Fibroblast of peridontal ligament (primary cell): ENCODE measurements around the gene LHX2.

Source experiments
- DNase-seq: peaks from one replicate; pipeline ENCODE4 v3.0.0-alpha.2; 2010; ENCODE audit errors: extremely low read depth

LHX2 gene

DNA sequence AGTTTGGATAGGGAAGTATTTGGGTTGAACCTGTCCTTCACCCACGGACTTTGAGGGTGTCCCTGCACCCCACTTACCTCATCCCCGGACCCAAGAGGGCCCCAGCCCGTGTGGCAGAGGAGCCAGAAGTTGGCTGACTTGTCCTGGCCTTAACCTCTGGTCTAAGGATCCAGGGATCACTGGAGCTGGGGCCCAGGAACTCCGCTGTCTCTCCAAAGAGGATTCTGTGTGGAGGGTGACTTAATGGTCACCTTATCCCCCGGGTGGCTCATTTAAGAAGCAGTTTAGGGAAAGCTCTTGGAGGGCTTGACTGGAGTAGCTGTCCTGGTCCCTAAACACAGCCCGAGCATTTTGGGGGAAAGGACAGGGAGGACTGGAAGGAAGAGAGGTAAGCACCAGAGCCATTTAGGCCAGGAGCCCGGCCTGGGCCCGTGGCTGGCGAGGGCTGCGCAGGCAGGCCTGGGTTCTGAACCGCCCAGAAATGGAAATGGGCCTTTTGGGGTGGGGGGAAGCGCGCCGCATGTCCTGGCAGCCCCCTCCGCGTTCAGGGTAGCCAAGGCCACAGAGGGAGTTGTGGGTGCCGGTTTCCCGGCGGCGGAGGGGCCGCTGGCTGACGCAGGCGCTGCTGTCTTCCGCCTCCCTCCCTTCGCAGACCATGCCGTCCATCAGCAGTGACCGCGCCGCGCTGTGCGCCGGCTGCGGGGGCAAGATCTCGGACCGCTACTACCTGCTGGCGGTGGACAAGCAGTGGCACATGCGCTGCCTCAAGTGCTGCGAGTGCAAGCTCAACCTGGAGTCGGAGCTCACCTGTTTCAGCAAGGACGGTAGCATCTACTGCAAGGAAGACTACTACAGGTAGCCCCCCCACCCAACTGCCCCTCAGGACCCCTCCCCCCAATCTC lies 2.0 kb downstream of the LHX2 start:
- DNase-seq, result no peak

DNA sequence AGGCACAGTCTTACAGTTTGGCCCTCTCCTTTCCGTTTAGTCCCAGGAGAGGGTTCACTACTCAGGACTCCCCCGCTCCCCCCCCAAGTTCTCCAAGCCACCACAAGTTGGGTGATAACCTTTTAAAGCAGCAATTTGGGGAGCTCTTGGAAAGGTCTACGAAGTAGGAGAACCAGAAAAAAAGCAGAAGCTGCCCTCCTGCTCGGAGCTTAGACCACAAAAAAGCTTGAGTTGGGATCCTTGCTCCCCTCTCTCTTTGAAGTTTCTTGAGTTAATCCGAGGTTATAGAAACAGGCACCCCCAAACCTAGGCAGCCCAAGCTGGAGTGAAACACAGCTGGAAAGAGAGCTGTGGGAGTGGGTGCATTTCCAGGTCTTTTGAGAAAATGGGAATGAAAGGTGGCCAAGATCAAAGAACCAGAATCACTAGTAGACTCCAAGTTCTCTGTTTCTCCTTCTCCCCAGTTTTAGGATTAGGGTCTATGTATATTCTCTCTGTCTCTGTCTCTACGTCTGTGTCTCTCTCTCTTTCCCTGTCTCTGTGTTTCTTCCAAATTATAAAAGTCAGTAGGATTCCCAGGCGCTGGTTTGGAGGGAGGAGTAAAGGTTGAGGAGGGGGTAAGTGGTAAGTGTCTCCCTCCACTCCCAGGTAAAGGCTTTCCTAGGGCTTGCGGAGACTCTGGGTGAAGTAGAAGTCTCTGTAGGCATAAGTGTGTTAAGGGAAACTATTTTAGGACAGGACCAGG lies 2.8 kb downstream of the LHX2 start:
- no peak for DNase-seq

DNA sequence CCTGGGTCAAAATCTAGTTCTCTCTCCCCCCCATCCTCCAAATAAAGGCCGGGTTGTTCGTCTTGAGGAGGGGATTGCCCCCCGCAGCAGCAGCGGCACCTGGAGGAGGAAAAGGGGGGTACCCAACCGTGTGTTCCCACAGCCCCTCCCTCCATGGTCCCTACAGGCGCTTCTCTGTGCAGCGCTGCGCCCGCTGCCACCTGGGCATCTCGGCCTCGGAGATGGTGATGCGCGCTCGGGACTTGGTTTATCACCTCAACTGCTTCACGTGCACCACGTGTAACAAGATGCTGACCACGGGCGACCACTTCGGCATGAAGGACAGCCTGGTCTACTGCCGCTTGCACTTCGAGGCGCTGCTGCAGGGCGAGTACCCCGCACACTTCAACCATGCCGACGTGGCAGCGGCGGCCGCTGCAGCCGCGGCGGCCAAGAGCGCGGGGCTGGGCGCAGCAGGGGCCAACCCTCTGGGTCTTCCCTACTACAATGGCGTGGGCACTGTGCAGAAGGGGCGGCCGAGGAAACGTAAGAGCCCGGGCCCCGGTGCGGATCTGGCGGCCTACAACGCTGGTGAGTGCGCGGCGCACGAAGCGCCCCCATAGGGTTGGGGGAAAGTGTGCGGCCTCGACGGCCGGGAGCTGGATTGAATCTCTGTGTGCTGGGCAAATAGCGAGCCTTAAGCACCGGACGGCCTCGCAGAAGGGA lies 3.5 kb downstream of the LHX2 start:
- DNase-seq, result no peak

DNA sequence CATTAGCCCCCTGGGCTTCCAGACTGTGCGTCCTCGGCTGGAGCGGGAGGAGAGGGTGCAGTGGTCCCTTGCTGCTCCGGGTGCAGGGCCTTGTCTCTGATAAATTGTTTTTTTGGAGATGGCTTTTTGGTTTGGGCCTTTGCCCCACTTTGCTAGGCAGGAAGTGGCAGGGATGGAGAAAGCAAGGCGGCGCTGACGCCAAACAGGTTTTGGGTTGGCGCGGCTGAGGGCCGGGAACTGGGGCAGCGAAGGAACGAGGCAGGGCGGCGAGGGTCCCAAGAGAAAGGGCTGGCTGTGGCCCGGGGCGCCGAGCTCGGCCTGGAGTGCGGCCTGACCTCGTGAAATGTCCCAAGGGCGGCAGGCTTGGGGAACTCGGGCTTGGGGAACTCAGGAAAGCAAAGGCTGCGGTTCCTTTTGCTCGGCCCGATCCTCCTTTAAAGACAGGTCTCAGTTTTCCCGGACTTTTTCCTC lies 4.1 kb downstream of the LHX2 start:
- no peak for DNase-seq

DNA sequence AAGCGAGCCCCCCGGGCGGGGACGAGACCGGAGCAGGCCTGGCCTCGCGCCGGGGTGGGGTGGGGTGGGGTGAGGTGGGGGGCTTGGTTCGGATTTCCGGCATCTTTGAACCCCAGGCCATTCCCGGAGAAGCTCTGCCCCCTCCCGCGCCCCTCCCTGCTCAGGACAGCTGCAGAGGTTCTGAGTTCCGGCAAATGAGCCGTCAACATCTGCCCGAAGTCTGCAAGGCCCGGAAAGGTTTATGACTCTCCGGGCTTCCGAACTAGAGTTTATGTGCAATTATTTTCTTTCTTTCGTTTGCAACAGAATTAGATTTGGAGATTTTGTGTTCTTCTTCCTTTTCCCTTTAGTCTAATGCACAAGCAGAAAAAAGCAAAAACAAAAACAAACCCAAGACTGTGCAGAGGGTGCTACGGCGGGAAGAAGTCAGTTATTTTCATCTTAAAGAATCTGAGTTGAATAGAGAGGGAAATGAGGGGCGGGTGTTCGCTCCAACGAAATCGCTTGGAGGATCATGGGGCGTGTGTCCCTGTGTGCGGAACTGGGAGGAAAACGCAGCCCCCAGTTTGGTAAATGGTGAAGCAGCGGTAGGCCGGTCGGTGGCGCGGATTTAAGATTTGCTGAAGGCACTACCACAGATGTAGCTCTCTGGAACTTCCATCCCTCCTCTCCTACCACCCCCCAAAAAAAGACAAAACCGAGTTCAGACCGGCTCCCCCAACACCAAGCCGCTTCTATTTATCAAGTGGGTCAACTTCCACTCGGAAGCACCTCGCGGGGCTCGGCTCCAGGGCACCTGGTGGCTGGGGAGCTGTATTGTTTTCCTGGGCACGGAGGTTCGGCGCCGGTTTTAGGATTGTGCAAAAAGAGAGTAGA lies 4.8 kb downstream of the LHX2 start:
- no peak for DNase-seq

DNA sequence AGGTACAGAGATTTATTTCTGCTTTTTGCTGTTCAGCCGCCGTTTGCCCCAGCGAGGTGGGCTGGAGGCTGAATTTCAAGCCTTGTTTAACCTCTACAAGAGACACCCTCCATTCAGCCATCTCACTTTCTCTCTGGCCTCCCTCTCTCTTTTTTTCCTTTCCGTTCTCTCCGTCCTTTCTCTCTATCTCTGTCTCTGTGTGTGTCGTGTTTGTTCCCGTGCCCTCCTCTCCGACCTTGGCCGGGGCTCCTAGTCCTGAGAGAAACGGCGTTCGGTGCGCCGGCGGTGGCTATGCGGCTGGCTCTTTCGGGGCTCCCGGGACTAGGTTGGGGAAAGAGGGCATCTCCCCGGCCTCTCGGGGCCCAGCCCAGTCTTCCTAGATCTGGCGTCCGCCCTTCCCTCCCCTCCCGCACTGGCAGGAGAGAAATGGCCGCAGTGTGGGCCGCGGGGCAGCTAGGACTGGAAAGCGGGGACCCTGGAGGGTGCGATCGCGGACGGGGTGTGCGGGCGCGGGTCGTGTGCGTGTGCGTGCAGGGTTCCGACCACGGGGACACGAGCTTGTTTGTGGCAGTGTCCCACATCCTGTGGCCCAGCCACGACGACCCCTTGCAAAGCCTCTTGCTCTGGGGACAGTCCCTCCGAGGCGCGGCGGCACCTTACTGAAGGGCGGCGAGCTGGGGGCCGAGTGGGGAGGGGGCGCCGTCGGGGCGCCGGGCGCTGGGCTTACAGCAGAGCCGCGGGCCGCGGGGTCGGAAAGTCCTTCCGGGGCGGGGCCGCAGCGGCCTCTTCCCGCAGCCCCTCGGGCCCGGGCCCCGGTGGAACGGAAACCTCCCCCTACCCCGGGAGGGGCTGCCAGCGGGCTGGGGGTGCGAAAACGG lies 5.7 kb downstream of the LHX2 start:
- DNase-seq, result no peak

DNA sequence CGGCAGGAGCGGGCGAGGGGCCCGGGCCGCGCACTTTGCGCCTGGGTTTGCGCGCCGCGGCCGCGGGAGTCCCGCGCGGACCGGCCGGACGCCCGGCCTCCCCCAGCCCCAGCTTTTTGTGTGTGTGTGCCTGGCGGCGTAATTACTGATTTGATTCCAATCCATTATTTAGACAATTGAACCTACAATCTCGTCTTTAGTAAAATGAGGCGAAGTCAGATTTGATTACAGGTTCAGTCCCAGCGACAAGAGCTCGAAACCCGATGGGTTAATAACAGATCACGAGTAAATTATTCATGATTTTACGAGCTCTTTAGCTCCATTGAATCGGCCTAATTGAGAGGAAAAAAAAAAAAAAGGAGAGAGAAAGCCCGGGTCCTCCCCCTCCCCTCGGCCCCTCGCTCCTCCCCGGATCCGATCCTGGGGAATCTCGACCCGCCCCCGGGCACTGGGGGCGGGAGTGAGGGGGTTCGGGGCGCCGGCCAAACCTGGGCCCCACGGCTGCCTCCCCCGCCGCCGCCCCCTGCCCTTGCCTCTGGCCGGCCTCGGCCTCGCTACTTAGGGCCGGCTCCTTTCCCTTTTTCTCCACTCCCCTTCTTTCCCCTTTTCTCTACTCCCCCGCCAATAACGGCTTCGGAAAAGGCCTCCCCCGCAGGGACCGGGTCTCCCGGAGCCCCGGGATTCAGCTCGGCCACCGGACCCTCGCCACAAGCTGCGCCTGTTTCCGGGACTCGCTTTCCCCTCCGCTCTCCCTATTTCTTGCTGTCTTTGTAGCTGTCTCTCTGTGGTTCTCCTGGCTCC lies 6.6 kb downstream of the LHX2 start:
- no peak for DNase-seq

DNA sequence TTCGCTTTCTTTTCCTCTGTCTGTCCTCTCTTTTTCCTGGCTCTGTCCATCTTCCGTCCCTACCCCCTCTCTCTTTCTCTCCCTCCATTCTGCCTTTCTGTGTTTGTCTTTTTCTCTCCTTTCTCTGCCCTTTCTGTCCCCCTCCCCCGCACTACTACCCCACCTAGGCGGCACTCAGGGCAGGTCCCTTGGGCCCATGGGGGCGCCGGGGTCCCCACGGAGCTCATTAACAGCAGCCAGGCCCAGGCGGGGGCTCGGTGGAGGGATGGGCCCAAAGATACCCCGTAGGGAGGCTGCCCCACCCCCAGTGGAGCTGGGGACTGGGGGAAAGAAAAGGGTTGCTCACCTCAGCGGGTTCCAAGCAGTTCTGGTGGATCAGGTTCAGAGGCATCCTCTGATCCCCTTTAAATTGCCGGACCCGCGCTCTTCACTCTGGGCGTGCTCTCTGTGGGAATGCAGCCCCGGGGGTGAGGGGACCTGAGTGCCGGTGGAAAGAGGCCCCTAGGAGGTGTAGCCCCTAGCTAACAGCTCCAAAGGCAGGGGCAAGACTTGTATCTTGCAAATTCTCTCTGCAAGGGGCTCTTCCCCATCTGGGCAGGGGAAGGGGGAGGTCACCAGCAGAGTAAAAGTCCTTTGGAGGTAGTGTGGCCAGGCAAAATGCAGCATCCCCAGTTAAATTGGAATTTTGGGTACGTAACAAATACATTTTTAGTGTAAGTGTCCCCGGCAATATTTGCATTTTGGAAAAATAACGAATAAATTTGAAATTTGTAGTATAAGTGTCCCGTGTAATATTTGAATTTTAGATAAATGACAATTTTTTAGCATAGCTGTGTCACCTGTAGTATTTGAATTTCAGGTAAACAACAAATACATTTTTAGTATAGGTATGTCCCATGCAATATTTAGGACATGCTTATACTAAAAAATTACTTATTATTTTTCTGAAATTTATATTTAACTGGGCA lies 7.4 kb downstream of the LHX2 start:
- DNase-seq, result no peak

DNA sequence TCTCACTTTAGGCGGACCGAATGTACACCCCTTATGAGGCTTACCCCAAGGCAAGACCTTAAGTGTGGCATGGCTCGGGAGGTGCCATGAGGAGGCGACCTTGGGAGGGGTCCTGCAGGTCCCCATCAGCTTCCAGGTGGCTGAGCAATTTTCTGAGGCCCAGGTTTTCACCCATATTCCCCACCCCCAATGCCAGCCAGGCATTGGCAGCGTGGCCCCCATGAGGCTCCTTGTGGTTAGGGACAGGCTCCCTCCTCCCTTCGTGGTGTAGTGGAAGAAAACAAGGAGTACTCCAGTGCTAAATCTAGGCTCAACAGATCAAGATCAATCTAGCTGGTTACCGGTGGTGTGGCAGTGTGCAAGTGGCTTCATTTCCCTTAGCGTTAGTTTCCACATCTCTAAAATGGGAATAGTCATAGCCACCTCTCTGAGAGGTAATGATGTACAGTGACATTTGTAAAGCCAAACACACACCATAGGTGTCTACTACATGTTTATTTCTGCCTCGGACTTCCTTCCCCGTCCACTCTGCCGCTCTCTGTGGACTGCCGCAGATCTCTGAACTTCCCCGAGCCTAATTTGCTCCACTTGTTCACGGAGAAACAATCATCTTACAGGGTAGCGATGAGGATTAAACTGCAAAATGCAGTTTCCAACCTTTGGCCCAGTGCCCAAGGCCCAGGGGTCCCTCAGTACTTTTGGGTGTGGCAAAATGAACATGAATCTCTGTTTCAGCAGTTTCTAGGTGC lies 8.4 kb downstream of the LHX2 start:
- no peak for DNase-seq

DNA sequence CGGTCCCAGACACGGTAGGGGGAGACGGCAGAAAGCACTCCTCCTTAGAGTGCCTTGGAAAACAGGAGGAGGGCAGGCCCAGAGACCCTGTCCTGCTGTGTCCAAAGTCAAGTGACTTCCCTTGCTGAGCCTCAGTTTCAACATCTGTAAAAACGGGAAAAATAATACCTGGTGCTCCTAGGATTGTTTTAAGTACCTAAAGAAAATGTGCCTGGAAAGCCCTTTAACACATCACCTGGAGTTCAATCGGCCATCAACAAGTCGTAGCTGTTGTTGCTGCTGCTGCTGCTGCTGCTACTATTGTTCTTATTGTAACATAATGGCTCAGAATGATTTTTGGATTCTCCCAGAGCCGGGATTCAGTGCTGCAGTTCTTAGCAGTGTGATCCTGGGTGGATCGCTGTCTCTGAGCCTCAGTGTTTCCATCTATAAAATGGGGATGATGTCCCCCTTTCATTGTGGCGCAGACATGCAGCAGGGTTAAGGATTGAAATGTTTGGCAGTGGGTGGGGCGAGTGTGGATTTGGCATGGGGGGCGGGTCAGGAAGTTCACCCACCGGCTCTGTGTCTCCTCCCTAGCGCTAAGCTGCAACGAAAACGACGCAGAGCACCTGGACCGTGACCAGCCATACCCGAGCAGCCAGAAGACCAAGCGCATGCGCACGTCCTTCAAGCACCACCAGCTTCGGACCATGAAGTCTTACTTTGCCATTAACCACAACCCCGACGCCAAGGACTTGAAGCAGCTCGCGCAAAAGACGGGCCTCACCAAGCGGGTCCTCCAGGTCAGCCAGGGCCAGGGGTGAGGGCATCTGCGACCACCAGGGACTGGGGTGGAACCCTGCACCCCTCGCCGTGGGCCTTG lies 9.2 kb downstream of the LHX2 start:
- DNase-seq, result no peak

DNA sequence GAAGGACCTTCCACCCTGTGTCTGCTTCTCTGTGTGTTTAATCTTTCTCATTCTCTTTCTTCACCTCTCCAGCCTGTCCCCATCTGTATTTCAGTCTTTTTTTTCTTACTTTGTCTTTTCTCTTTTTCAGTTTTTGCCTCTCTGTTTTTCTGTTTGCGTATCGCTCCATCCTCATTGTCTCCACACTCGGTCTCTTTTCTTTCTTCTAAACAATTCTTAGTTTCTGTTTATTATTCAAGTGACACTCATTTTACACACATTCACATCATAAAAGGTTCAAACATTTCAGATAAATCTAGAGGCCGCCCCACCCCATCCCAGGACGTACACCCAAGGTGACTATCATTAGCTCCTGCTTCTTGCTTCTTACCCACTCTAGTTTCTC lies 9.8 kb downstream of the LHX2 start:
- no peak for DNase-seq

DNA sequence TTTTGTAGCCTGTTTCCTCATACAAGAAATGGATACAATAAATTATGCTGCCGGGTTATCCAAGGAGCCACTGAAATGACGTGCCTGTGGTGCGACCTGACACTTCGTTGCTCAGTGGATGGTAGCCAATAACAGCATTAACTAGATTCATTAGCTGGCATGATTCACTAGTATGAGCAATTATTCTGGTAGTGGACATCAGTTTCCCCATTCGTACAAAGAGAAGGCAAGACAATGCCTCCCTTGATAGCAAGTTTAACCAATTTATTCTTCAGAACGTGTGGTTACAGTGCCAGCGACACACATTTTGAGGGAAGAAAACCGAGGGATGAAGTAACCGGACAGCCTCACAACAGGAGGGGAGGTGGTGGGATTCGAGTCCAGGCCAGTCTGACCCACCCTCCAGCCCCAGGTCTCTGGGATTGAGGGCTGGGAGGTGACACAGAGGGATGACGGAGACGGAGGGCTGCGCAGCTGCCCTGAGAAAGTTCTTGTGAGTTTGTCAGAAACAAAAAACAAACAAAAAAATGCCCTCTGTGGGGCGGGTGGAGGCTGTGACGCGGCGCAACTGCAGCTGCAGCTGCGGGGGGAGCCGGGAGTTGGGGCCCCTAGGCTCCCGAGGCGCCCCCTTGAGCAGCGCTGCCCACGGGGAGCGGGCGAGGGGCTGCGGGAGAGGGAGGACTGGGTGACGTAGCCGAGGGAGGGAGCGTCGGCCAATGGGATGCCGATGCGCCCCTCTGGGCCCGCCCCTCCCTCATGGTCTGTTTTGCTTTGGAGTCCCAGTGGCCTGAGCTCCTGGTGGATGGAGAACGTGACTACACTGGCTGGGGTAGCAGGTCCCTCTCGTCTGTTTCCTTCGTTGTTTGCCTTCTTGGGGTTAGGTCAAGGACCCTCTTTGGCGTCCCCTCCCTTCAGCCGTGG lies 10.9 kb downstream of the LHX2 start:
- DNase-seq, result no peak

DNA sequence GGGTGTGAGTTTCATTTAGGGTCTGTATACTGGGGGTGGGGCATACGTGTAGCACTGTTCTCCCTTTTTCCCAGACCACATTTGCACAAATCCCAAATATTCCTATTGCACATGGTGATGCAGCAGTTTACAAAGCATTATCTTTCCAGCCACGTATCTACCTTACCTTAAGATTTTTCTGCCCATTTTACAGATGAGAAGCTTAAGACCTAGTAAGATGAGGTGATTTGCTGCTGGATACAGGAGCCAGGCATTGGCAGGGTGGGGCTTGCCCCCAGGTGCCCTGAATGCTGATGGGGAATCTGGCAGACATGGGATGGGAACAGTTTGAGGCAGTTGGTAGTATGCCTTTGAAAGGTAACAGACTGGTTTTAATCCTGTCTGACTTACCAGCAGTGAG lies 12.5 kb downstream of the LHX2 start:
- no peak for DNase-seq

DNA sequence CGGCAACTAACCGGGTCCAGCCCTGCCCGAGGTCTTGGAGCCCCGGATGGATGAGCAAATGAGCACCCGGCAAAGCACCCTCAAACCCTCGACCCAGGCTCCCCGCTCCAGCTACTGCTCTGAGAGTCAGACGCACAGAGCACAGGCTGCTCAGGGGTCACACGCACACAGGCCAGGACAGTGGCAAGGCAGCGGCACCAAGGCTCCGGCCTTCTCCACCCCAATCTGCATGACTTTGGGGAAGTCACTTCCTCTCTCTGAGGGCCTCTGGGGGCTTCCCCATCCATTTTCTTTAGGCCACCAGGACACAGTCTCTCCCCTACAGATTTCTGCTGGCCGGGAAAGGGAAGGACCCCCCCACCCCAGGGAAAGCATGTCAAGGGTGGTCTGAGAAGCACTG lies 18.0 kb downstream of the LHX2 start:
- no peak for DNase-seq

DNA sequence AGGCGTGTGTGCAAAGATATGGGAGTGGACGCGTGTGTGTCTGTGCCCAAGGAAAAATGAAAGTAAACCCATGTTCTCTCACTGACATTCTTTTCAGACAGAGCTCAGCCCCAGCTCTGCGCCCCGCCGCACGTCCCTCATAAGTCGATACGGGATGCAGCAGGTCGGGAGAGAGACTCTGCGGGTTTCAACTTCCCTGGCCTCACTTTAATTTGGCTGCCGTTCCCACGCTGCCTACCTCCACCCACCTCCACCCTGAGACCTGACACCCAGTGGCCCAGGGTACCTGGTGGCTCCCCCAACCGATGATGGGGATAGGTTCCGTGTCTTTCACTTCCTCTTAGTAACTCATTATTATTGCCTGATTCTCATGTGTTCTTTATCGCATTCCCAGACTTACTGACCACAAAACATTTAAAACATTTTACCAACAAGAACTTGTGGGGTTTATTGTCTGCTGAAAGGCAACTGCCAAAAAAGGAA lies 19.4 kb downstream of the LHX2 start:
- peak; percentile 38 for DNase-seq
